CD14-positive monocyte (primary cell): ENCODE measurements around the gene ERCC2. TPM values are rescaled to one million over a fixed set of nuclear protein-coding genes. Genes with fewer than 3 reads are reported as not detected.

Source experiments
- DNase-seq, 3 donors: peaks; one replicate each; pipeline ENCODE4 v3.0.0-alpha.2; 2011 to 2022
- H2AFZ ChIP-seq: 2 replicates; pipeline ENCODE4 v1.6.0; 2012; ENCODE audit warnings: mild to moderate bottlenecking, low read depth, low read length, inconsistent platforms; ENCODE audit not compliant: insufficient read depth, poor library complexity, severe bottlenecking
- H3K27ac ChIP-seq, 2 donors: 1 replicate in 1 of 2; 2 replicates in 1 of 2; pipeline ENCODE4 v1.5.1; 2012 to 2013; ENCODE audit warnings: low read length in 2 of 2, control low read depth in 1 of 2, inconsistent platforms in 1 of 2, low read depth in 1 of 2, mild to moderate bottlenecking in 1 of 2
- H3K27me3 ChIP-seq, 2 donors: one replicate each; pipeline versions ENCODE4 v1.6.0 to v1.6.1; 2011 to 2013; ENCODE audit warnings: low read length in 2 of 2; ENCODE audit not compliant: control insufficient read depth in 2 of 2, insufficient read depth in 2 of 2
- H3K36me3 ChIP-seq, 2 donors: replicated peaks in 1 of 2; 1 replicate in 1 of 2; 2 replicates in 1 of 2; pipeline versions ENCODE4 v1.5.1 to v1.6.1; 2012 to 2013; ENCODE audit warnings: low read length in 2 of 2, control low read depth in 1 of 2, inconsistent platforms in 1 of 2, mild to moderate bottlenecking in 1 of 2; ENCODE audit not compliant: insufficient read depth in 2 of 2, control insufficient read depth in 1 of 2
- H3K4me1 ChIP-seq, 2 donors: 1 replicate in 1 of 2; 2 replicates in 1 of 2; pipeline versions ENCODE4 v1.5.1 to v1.6.1; 2012 to 2013; ENCODE audit warnings: low read length in 2 of 2, control low read depth in 1 of 2, inconsistent platforms in 1 of 2, mild to moderate bottlenecking in 1 of 2, moderate library complexity in 1 of 2; ENCODE audit not compliant: insufficient read depth in 2 of 2, control insufficient read depth in 1 of 2
- H3K4me2 ChIP-seq: replicated peaks from 2 replicates; pipeline ENCODE3; 2012; ENCODE audit warnings: low read length, moderate library complexity, mild to moderate bottlenecking; ENCODE audit not compliant: poor library complexity, severe bottlenecking; ENCODE audit errors: extremely low read depth
- H3K4me3 ChIP-seq, 3 experiments: fragments of 200-600 bp in 1 of 3; sonication (generic) in 1 of 3; replicated peaks in 1 of 3; 1 replicate in 2 of 3; 2 replicates in 1 of 3; pipeline ENCODE4 v1.5.1; 2011 to 2013; ENCODE audit warnings: low read length in 3 of 3, mild to moderate bottlenecking in 3 of 3, control low read depth in 2 of 3, low read depth in 2 of 3, inconsistent platforms in 1 of 3, moderate library complexity in 1 of 3
- H3K79me2 ChIP-seq: 2 replicates; pipeline ENCODE4 v1.6.0; 2012; ENCODE audit warnings: mild to moderate bottlenecking, control low read depth, inconsistent platforms, low read length, moderate library complexity; ENCODE audit not compliant: insufficient read depth
- H3K9ac ChIP-seq: 2 replicates; pipeline ENCODE4 v1.6.0; 2017; ENCODE audit warnings: low read length, mild to moderate bottlenecking; ENCODE audit not compliant: insufficient read depth, poor library complexity, severe bottlenecking
- H3K9me3 ChIP-seq, 2 donors: replicated peaks in 1 of 2; 1 replicate in 1 of 2; 2 replicates in 1 of 2; pipeline versions ENCODE4 v1.5.1 to v1.6.1; 2012 to 2013; ENCODE audit warnings: low read length in 2 of 2, control low read depth in 1 of 2; ENCODE audit not compliant: control insufficient read depth in 1 of 2, insufficient read depth in 1 of 2
- H4K20me1 ChIP-seq: 2 replicates; pipeline ENCODE4 v1.6.0; 2012; ENCODE audit warnings: mild to moderate bottlenecking, low read length, control low read depth, moderate library complexity; ENCODE audit not compliant: insufficient read depth
- H3K27ac Mint-ChIP-seq, 7 donors: one replicate each; pipeline ENCODE4 v1.8.0; 2020; ENCODE audit warnings: mild to moderate bottlenecking in 7 of 7, mixed read lengths in 7 of 7, moderate library complexity in 6 of 7, inconsistent platforms in 2 of 7
- H3K27me3 Mint-ChIP-seq, 3 donors: one replicate each; pipeline ENCODE4 v1.8.0; 2021 to 2022; ENCODE audit warnings: low read depth in 3 of 3, mild to moderate bottlenecking in 3 of 3, mixed read lengths in 3 of 3, moderate library complexity in 3 of 3, inconsistent platforms in 1 of 3
- H3K36me3 Mint-ChIP-seq, 2 donors: one replicate each; pipeline ENCODE4 v1.8.0; 2020; ENCODE audit warnings: mixed read lengths in 2 of 2, inconsistent platforms in 1 of 2, mild to moderate bottlenecking in 1 of 2
- H3K4me1 Mint-ChIP-seq: one replicate; pipeline ENCODE4 v1.8.0; 2020; ENCODE audit warnings: mild to moderate bottlenecking, mixed read lengths
- H3K4me3 Mint-ChIP-seq, 2 donors: one replicate each; pipeline ENCODE4 v1.8.0; 2020; ENCODE audit warnings: mild to moderate bottlenecking in 2 of 2, mixed read lengths in 2 of 2, moderate library complexity in 1 of 2
- H3K9me3 Mint-ChIP-seq, 7 donors: one replicate each; pipeline ENCODE4 v1.8.0; 2020 to 2022; ENCODE audit warnings: mixed read lengths in 7 of 7, mild to moderate bottlenecking in 6 of 7, moderate library complexity in 6 of 7, inconsistent platforms in 2 of 7
- CTCF ChIP-seq: fragments of 200-600 bp; IDR thresholded peaks from one replicate; pipeline ENCODE4 v1.8.0; 2022; ENCODE audit warnings: antibody characterized with exemption, mild to moderate bottlenecking
- WGBS: methylation state at CpG from one replicate; pipeline ENCODE4 v1.1.5; 2013; ENCODE audit warnings: missing lambda C conversion rate; ENCODE audit not compliant: insufficient coverage; 5-methylcytosine and 5-hydroxymethylcytosine counted together
- intact Hi-C, 2 donors: fragments of 100-400 bp; cut with micrococcal nuclease; formaldehyde crosslinking; loops; one replicate each; pipeline versions ENCODE4 v1.15.0 to v1.15.1; 2023
- polyA plus RNA-seq, 3 donors: library from polyadenylated mRNA; depleted of rRNA in 1 of 3; unstranded in 2 of 3; stranded (reverse) in 1 of 3; fragments of 300-500 nt in 2 of 3; fragments of >200 nt in 1 of 3; fragmentation: Illumina TruSeq in 2 of 3; gene quantifications; 1 replicate in 2 of 3; 2 replicates in 1 of 3; pipeline ENCODE4 v1.2.3, GENCODE V29; 2012 to 2021

ERCC2 gene
- polyA plus RNA-seq, 3 donors: 4.0 to 20.0 (median 4.4) TPM

DNA sequence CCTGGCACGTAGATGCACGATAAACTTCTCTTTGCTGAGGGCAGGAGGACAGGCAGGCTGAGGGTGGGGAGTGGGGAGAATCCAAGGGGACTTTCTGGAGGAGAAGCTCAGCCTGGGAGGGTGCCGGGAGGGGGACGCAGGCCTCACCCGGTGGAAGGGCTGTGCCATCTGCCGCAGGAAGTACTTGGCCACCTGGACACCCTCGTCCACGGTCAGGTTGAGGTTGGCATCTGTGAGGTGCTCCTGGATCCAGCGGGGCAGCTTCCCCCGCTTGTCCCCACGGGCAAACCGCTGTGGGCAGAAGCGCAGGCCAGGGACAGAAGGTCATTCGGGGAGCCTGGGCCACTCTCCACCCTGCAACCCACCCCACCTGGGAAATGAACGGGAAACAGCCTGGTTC is 18.3 kb downstream of the ERCC2 start:
- no peaks in the 10 kb centered on the region for H3K4me1 Mint-ChIP-seq
- peaks cover 49 to 63% of the 10 kb centered on the region in 2 donors for H3K36me3 Mint-ChIP-seq
- H3K9me3 Mint-ChIP-seq: peaks cover 0 to 3% (median 0%) of the 10 kb centered on the region in 7 donors
- no peaks in the 10 kb centered on the region for H3K4me1 ChIP-seq
- H3K4me3 ChIP-seq: no peak overlapping the region
- no peak overlapping the region for H3K27ac ChIP-seq
- no peaks in the 10 kb centered on the region for H3K79me2 ChIP-seq
- H3K4me2 ChIP-seq: no peak overlapping the region
- TF ChIP-seq CTCF: no peak
- H3K27ac Mint-ChIP-seq: no peak overlapping the region
- no peaks in the 10 kb centered on the region for H4K20me1 ChIP-seq
- peaks cover 33 to 61% of the 10 kb centered on the region in 2 donors for H3K36me3 ChIP-seq
- H3K9ac ChIP-seq: no peak overlapping the region
- no peaks in the 10 kb centered on the region for H3K9me3 ChIP-seq
- H3K4me3 Mint-ChIP-seq: no peak overlapping the region
- H3K27me3 ChIP-seq: no peaks in the 10 kb centered on the region
- intact Hi-C loops: no loop called here
- WGBS: 93% methylated on average over 12 of the region's 15 CpGs
- no peak for DNase-seq
- peaks cover 0 to 8% (median 6%) of the 10 kb centered on the region in 3 donors for H3K27me3 Mint-ChIP-seq
- H2AFZ ChIP-seq: no peak overlapping the region

- H3K36me3 Mint-ChIP-seq: peaks cover 44 to 57% of the 10 kb centered on the region in 2 donors
- Histone ChIP-seq H4K20me1 (no peaks in the 10 kb centered on the region), H3K4me2 (no peak overlapping the region), H3K9me3 (no peaks in the 10 kb centered on the region), H3K27me3 (peaks cover 0 to 4% of the 10 kb centered on the region in 2 donors), H3K36me3 (peaks cover 29 to 55% of the 10 kb centered on the region in 2 donors), H3K4me3 (no peak overlapping the region), H3K79me2 (no peaks in the 10 kb centered on the region), H3K27ac (no peak overlapping the region), H3K4me1 (no peaks in the 10 kb centered on the region), H2AFZ (no peak overlapping the region), H3K9ac (no peak overlapping the region)
- DNase-seq: no peak
- H3K27me3 Mint-ChIP-seq: peaks cover 0 to 14% (median 12%) of the 10 kb centered on the region in 3 donors
- H3K9me3 Mint-ChIP-seq: peaks cover 0 to 3% (median 0%) of the 10 kb centered on the region in 7 donors
- no peak for TF ChIP-seq CTCF
- no peak overlapping the region for H3K27ac Mint-ChIP-seq
- intact Hi-C loops: no loop called here
- no peak overlapping the region for H3K4me3 Mint-ChIP-seq
- H3K4me1 Mint-ChIP-seq: no peaks in the 10 kb centered on the region
- whole genome bisulfite sequencing: 87% methylated on average over 8 of the region's 13 CpGs
Measured at GRCh38 chr19:45351401-45351952, 18.9 kb downstream of the ERCC2 start.
